Gastrocnemius medialis (tissue), 4 donors: ENCODE results near the gene LRRFIP1.

ENCODE experiments used
- CTCF ChIP-seq, 5 experiments: fragments of 450-650 bp in 3 of 5; fragments of 200-600 bp in 2 of 5; sonication (generic) in 2 of 5; IDR thresholded peaks in 4 of 5; conservative IDR thresholded peaks in 1 of 5; 1 replicate in 4 of 5; 2 replicates in 1 of 5; pipeline ENCODE4 v1.5.1; 2016 to 2019; ENCODE audit warnings: antibody characterized with exemption in 5 of 5, mild to moderate bottlenecking in 3 of 5, moderate library complexity in 3 of 5
- POLR2A ChIP-seq, 2 donors: fragments of 450-650 bp; IDR thresholded peaks; one replicate each; pipeline ENCODE4 v1.6.1; 2017; ENCODE audit warnings: antibody characterized with exemption in 2 of 2, mild to moderate bottlenecking in 2 of 2, moderate library complexity in 2 of 2

GRCh38 chr2:237685408-237685807 lies 58.0 kb downstream of the LRRFIP1 start:
- TF ChIP-seq CTCF (IDR thresholded peaks at IDR 0.05 in 4 of 5, conservative IDR thresholded peaks at IDR 0.05 in 1 of 5) (peak in 1 of 5 experiments; percentile 20), POLR2A (IDR thresholded peaks at IDR 0.05) (no peak)
